Neural cell (in vitro differentiated cells): ENCODE results near the gene CAPRIN1. TPM values are rescaled to one million over a fixed set of nuclear protein-coding genes. Genes with fewer than 3 reads are reported as not detected.

Experiments used
- H2AFZ ChIP-seq: fragments of 200-600, 300-800 bp; sonication (generic), shearing (Covaris generic); 2 replicates; pipeline ENCODE4 v1.6.0; 2014; ENCODE audit warnings: low read depth, mild to moderate bottlenecking, antibody characterized with exemption, low read length, moderate library complexity
- H3F3A ChIP-seq: fragments of 200-600 bp; shearing (Covaris generic); 2 replicates; pipeline ENCODE4 v1.6.1; 2016; ENCODE audit warnings: mild to moderate bottlenecking, moderate library complexity, mixed read lengths, antibody characterized with exemption, low read length; ENCODE audit not compliant: insufficient read depth, poor library complexity, severe bottlenecking
- H3K27ac ChIP-seq: fragments of 200-600, 300-800 bp; sonication (generic), shearing (Covaris generic); 2 replicates; pipeline ENCODE4 v1.5.1; 2014; ENCODE audit warnings: mild to moderate bottlenecking, low read length, moderate library complexity
- H3K27me3 ChIP-seq: fragments of 300-800, 200-600 bp; sonication (generic), shearing (Covaris generic); 2 replicates; pipeline ENCODE4 v1.6.0; 2014; ENCODE audit warnings: mild to moderate bottlenecking, low read depth, low read length, moderate library complexity; ENCODE audit not compliant: insufficient read depth
- H3K36me3 ChIP-seq: fragments of 300-800, 200-600 bp; sonication (generic), shearing (Covaris generic); 2 replicates; pipeline ENCODE4 v1.5.1; 2014; ENCODE audit warnings: mild to moderate bottlenecking, antibody characterized with exemption, low read length, moderate library complexity; ENCODE audit not compliant: insufficient read depth
- H3K4me2 ChIP-seq: fragments of 300-800, 200-600 bp; sonication (generic), shearing (Covaris generic); 2 replicates; pipeline ENCODE4 v1.6.0; 2014; ENCODE audit warnings: mild to moderate bottlenecking, low read length
- H3K4me3 ChIP-seq: fragments of 300-800, 200-600 bp; sonication (generic), shearing (Covaris generic); 2 replicates; pipeline ENCODE4 v1.5.1; 2014; ENCODE audit warnings: mild to moderate bottlenecking, low read length, moderate library complexity
- H3K79me2 ChIP-seq: fragments of 200-600 bp; shearing (Covaris generic); replicated peaks from 2 replicates; pipeline ENCODE4 v1.6.0; 2014; ENCODE audit warnings: mild to moderate bottlenecking, low read length, moderate library complexity; ENCODE audit not compliant: insufficient read depth
- H3K9ac ChIP-seq: fragments of 300-800, 200-600 bp; sonication (generic), shearing (Covaris generic); 2 replicates; pipeline ENCODE4 v1.6.1; 2016; ENCODE audit warnings: mild to moderate bottlenecking, low read length, mixed read lengths
- H3K9me2 ChIP-seq: fragments of 200-600 bp; shearing (Covaris generic); 2 replicates; pipeline ENCODE4 v1.6.1; 2016; ENCODE audit warnings: mild to moderate bottlenecking, low read length, mixed read lengths; ENCODE audit not compliant: insufficient read depth
- H3K9me3 ChIP-seq: fragments of 200-600, 300-800 bp; sonication (generic), shearing (Covaris generic); 2 replicates; pipeline ENCODE4 v1.6.1; 2016; ENCODE audit warnings: mild to moderate bottlenecking, mixed run types, low read length, moderate library complexity, mixed read lengths
- H4K20me1 ChIP-seq: fragments of 200-600 bp; shearing (Covaris generic); 2 replicates; pipeline ENCODE4 v1.6.1; 2016; ENCODE audit warnings: mild to moderate bottlenecking, mixed run types; ENCODE audit not compliant: insufficient read depth
- CTCF ChIP-seq: fragments of 450-650 bp; IDR thresholded peaks from 2 replicates; pipeline ENCODE4 v1.5.1; 2014; ENCODE audit warnings: antibody characterized with exemption, mild to moderate bottlenecking, moderate library complexity; ENCODE audit not compliant: poor library complexity, severe bottlenecking
- EP300 ChIP-seq: fragments of 450-650 bp; conservative IDR thresholded peaks from 2 replicates; pipeline ENCODE4 v1.6.1; 2014; ENCODE audit warnings: antibody characterized with exemption, mild to moderate bottlenecking, moderate library complexity; ENCODE audit not compliant: poor library complexity, severe bottlenecking
- EZH2 ChIP-seq: fragments of 200-600, 300-800 bp; shearing (Covaris generic), sonication (generic); IDR thresholded peaks from 2 replicates; pipeline ENCODE4 v1.6.1; 2014; ENCODE audit warnings: antibody characterized with exemption, low read length, borderline replicate concordance, mild to moderate bottlenecking; ENCODE audit not compliant: insufficient read depth, poor library complexity, severe bottlenecking
- MXI1 ChIP-seq: fragments of 450-650 bp; conservative IDR thresholded peaks from 2 replicates; pipeline ENCODE4 v1.6.1; 2014; ENCODE audit warnings: antibody characterized with exemption, mild to moderate bottlenecking; ENCODE audit not compliant: poor library complexity, severe bottlenecking
- POLR2AphosphoS5 ChIP-seq: IDR thresholded peaks from 2 replicates; pipeline ENCODE4 v1.6.1; 2012
- RAD21 ChIP-seq: fragments of 450-650 bp; conservative IDR thresholded peaks from 2 replicates; pipeline ENCODE4 v1.6.1; 2014; ENCODE audit warnings: antibody characterized with exemption, mild to moderate bottlenecking, moderate library complexity
- REST ChIP-seq: IDR thresholded peaks from 2 replicates; pipeline ENCODE4 v1.6.1; 2012; ENCODE audit warnings: borderline replicate concordance
- SMC3 ChIP-seq: fragments of 450-650 bp; conservative IDR thresholded peaks from 2 replicates; pipeline ENCODE4 v1.6.1; 2014; ENCODE audit warnings: antibody characterized with exemption, mild to moderate bottlenecking, moderate library complexity; ENCODE audit not compliant: poor library complexity
- TAF1 ChIP-seq: IDR thresholded peaks from 2 replicates; pipeline ENCODE4 v1.6.1; 2012; ENCODE audit warnings: low read depth
- polyA plus RNA-seq: library from polyadenylated mRNA; depleted of rRNA; stranded (reverse); fragments of >200 nt; gene quantifications from 2 replicates; pipeline ENCODE4 v1.2.3, GENCODE V29; 2014

CAPRIN1 gene
- polyA plus RNA-seq, 1 donor from 2014 or later = 256 TPM

GRCh38 chr11:34063061-34063795 lies 11.7 kb downstream of the CAPRIN1 start:
- Histone ChIP-seq H3K36me3 (peaks cover 3% of the 10 kb centered on the region), H3K9me2 (no peaks in the 10 kb centered on the region), H3K4me2 (no peak overlapping the region), H3K27me3 (no peaks in the 10 kb centered on the region), H3K9me3 (no peaks in the 10 kb centered on the region), H3K79me2 (peaks cover 94% of the 10 kb centered on the region), H3K9ac (no peak overlapping the region), H2AFZ (no peak overlapping the region), H3F3A (peaks cover 4% of the 10 kb centered on the region), H3K4me3 (no peak overlapping the region), H3K27ac (no peak overlapping the region), H4K20me1 (peaks cover 34% of the 10 kb centered on the region)
- TF ChIP-seq REST = no peak
- no peak for TF ChIP-seq POLR2AphosphoS5
- no peak for TF ChIP-seq EZH2
- TF ChIP-seq EP300 = no peak
- TF ChIP-seq SMC3 = no peak
- no peak for TF ChIP-seq MXI1
- no peak for TF ChIP-seq CTCF

GRCh38 chr11:34064291-34064690 lies 12.8 kb downstream of the CAPRIN1 start:
- no peak for TF ChIP-seq POLR2AphosphoS5
- TF ChIP-seq REST = no peak
- TF ChIP-seq EP300 = no peak
- no peak for TF ChIP-seq SMC3
- no peak for TF ChIP-seq CTCF
- no peak for TF ChIP-seq RAD21
- no peak for TF ChIP-seq EZH2
- TF ChIP-seq TAF1 = no peak
- no peak for TF ChIP-seq MXI1
- Histone ChIP-seq H3K36me3 (peaks cover 3% of the 10 kb centered on the region), H2AFZ (no peak overlapping the region), H3K4me3 (no peak overlapping the region), H4K20me1 (peaks cover 33% of the 10 kb centered on the region), H3K27ac (no peak overlapping the region), H3K9me2 (no peaks in the 10 kb centered on the region), H3K9ac (no peak overlapping the region), H3K9me3 (no peaks in the 10 kb centered on the region), H3F3A (peaks cover 4% of the 10 kb centered on the region), H3K4me2 (no peak overlapping the region), H3K27me3 (no peaks in the 10 kb centered on the region), H3K79me2 (peaks cover 94% of the 10 kb centered on the region)
